ENCODE measurements around the gene LRP1.

LRP1 gene

GRCh38 chr12:57106021-57106708 is 22.1 kb upstream of the LRP1 start:
- no peak overlapping the region for H2AFZ ChIP-seq (ENCODE audit: low read depth)
- H3K4me1 ChIP-seq (ENCODE audit: low read depth, poor library complexity, severe bottlenecking), result peaks cover 12% of the 10 kb centered on the region
- H3K27me3 ChIP-seq (ENCODE audit: insufficient read depth, low read depth), result no peaks in the 10 kb centered on the region
- no peaks in the 10 kb centered on the region; the same call in 1 of the 2 replicates for H3K79me2 ChIP-seq (ENCODE audit: insufficient read depth, low read depth)
- H3K36me3 ChIP-seq (ENCODE audit: insufficient read depth), result no peaks in the 10 kb centered on the region
- H3K9ac ChIP-seq, result no peak overlapping the region
- H4K20me1 ChIP-seq (ENCODE audit: insufficient read depth), result no peaks in the 10 kb centered on the region
- H3K4me3 ChIP-seq (IDR thresholded peaks at IDR 0.05; ENCODE audit: insufficient read depth, low read depth, low read length), result no peak overlapping the region
- TF ChIP-seq, protein P1, sequence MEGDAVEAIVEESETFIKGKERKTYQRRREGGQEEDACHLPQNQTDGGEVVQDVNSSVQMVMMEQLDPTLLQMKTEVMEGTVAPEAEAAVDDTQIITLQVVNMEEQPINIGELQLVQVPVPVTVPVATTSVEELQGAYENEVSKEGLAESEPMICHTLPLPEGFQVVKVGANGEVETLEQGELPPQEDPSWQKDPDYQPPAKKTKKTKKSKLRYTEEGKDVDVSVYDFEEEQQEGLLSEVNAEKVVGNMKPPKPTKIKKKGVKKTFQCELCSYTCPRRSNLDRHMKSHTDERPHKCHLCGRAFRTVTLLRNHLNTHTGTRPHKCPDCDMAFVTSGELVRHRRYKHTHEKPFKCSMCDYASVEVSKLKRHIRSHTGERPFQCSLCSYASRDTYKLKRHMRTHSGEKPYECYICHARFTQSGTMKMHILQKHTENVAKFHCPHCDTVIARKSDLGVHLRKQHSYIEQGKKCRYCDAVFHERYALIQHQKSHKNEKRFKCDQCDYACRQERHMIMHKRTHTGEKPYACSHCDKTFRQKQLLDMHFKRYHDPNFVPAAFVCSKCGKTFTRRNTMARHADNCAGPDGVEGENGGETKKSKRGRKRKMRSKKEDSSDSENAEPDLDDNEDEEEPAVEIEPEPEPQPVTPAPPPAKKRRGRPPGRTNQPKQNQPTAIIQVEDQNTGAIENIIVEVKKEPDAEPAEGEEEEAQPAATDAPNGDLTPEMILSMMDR (conservative IDR thresholded peaks at IDR 0.05; ENCODE audit: low read depth, low read length), result no peak
- no peak overlapping the region for H3K4me2 ChIP-seq
- H3K27ac ChIP-seq, result no peak overlapping the region

GRCh38 chr12:57107456-57108155 is 20.7 kb upstream of the LRP1 start:
- no peak overlapping the region for H3K9ac ChIP-seq
- no peaks in the 10 kb centered on the region for H4K20me1 ChIP-seq (ENCODE audit: insufficient read depth)
- no peaks in the 10 kb centered on the region for H3K27me3 ChIP-seq (ENCODE audit: insufficient read depth, low read depth)
- H3K36me3 ChIP-seq (ENCODE audit: insufficient read depth), result no peaks in the 10 kb centered on the region
- no peak overlapping the region for H3K27ac ChIP-seq
- no peak overlapping the region for H3K4me2 ChIP-seq
- H3K4me1 ChIP-seq (ENCODE audit: low read depth, poor library complexity, severe bottlenecking), result peaks cover 14% of the 10 kb centered on the region
- H3K4me3 ChIP-seq (IDR thresholded peaks at IDR 0.05; ENCODE audit: insufficient read depth, low read depth, low read length), result no peak overlapping the region
- no peaks in the 10 kb centered on the region; the same call in 1 of the 2 replicates for H3K79me2 ChIP-seq (ENCODE audit: insufficient read depth, low read depth)
- TF ChIP-seq, protein P1 (conservative IDR thresholded peaks at IDR 0.05; ENCODE audit: low read depth, low read length), result no peak
- H2AFZ ChIP-seq (ENCODE audit: low read depth), result no peak overlapping the region

DNA sequence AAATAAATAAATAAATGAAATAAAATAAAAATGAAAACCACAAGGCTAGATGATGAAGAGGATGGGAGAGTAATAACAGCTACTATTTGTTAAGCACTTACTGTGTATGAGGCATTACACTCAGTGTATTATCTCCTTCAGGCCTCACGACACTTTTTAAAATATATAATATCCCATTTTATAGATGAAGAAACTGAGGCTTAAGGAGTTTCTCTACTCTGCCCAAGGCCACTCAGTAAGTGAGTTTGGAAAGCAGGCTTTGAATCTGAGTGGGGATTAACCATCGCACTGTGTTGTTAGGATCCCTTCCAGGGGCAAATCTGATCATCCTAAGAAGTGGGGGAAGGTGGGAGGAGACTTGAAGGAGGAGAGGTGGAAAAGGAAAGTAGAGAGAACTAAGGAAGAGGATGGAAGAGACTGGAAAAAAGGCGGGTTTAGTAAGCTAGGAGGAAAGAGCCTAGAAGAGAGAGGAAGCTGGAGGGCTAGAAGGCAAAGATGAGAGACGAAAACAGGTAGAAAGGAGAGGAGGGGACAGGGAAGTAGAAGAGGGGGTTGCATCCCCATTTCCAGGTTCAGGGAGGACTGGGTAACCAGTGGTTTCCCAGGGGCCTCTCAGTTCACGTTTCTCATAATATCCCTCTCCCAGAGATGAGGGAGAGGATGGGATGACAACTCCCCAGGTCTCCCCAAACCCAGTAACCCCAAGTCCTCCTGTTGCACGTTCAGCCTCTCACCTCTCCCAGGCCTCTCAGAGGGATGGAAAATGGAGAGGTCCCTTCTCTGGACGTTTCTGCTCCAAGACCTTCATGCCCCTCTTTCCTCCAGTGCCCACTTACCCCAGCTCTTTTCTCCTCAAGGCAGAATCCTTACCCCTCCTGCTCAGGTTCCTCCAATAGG is 18.8 kb upstream of the LRP1 start:
- H3K4me2 ChIP-seq, result peak overlapping the region; percentile 79
- no peak overlapping the region for H3K27ac ChIP-seq
- H2AFZ ChIP-seq (ENCODE audit: low read depth), result no peak overlapping the region; the same call in 1 of the 2 replicates
- peaks cover 19% of the 10 kb centered on the region for H3K4me1 ChIP-seq (ENCODE audit: low read depth, poor library complexity, severe bottlenecking)
- no peaks in the 10 kb centered on the region for H3K36me3 ChIP-seq (ENCODE audit: insufficient read depth)
- no peaks in the 10 kb centered on the region for H3K27me3 ChIP-seq (ENCODE audit: insufficient read depth, low read depth)
- no peaks in the 10 kb centered on the region for H4K20me1 ChIP-seq (ENCODE audit: insufficient read depth)
- no peak overlapping the region for H3K4me3 ChIP-seq (IDR thresholded peaks at IDR 0.05; ENCODE audit: insufficient read depth, low read depth, low read length)
- TF ChIP-seq, protein P1 (conservative IDR thresholded peaks at IDR 0.05; ENCODE audit: low read depth, low read length), result no peak
- no peaks in the 10 kb centered on the region; the same call in 1 of the 2 replicates for H3K79me2 ChIP-seq (ENCODE audit: insufficient read depth, low read depth)
- no peak overlapping the region for H3K9ac ChIP-seq
